Ovary (tissue), 3 donors: ENCODE measurements around the gene PALLD.

Source experiments
- CTCF ChIP-seq, 3 donors: fragments of 450-650 bp in 2 of 3; fragments of 200-600 bp in 1 of 3; IDR thresholded peaks; one replicate each; pipeline versions ENCODE4 v1.5.1 to v1.8.0; 2016 to 2022; ENCODE audit warnings: antibody characterized with exemption in 3 of 3, mild to moderate bottlenecking in 1 of 3
- EP300 ChIP-seq: sonication (generic); formaldehyde crosslinking; IDR thresholded peaks from one replicate; pipeline ENCODE4 v1.6.1; 2017; ENCODE audit warnings: antibody characterized with exemption
- POLR2A ChIP-seq: fragments of 450-650 bp; IDR thresholded peaks from one replicate; pipeline ENCODE4 v1.6.1; 2017; ENCODE audit warnings: antibody characterized with exemption, mild to moderate bottlenecking, moderate library complexity
- donor health status: DM: no; HTN: no; CAD: no.

DNA sequence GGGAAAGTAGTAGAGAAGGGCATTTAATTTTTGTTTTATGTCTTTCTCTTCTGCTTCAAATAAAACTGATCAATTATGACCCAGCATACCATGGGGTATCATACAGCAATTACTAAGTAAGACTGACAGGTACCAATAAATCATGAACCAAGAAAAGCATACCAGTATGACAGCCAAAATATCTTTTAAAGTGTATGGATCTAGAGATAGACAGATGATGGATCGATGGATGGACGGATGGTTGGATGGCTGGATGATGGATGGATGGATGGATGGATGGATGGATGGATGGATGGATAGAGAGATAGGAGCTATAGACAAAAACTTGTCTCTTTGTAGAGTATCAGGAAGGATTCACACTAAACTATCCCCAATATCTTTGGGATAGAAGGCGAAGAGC is 18.0 kb upstream of the PALLD start:
- TF ChIP-seq CTCF (IDR thresholded peaks at IDR 0.05) (no peak), POLR2A (no peak), EP300 (no peak)
